Measurements from ENCODE around the gene ESRP2. TPM values are rescaled to one million over a fixed set of nuclear protein-coding genes. Genes with fewer than 3 reads are reported as not detected.

The ESRP2 gene
- total RNA-seq, 1 donor from 2014 or later = 26.9 TPM

DNA sequence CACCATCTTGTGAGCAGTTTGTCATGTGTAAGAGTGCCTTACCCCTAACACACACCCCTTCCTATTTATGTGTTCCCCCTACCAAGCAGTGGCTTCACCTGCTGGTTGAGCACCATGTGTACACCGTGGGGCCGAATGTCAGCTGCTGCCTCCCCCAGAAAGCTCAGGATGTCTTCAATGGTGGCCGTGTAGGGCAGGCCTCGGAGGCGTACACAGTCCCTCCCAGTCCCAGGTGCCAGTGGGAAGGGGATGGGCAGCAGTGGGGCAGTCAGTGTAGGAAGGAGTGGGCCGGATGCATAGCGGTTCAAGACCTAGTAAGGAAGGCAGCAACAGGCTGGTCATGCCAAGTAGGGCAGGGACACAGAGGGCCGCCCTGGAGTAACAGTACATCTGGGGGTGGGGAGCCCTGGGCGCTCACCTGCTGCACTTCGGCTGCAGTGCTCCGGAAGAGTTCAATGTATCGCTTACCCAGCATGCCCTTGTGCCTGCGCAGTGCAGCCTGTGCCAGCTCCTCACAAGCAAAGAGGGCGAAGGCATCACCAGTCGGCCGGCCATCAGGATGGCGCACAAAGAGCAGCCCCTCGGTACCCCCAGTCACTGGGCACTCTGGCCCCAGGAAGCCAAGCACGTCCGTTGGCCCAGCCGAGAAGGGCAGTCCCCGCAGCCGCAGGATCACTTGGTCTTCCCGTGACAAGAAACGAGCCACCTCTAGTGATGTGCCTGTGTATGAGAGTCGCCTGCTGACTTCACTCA is 4.4 kb downstream of the ESRP2 start:
- no peak for DNase-seq (ENCODE audit: low read depth)
- TF ChIP-seq, protein P1, sequence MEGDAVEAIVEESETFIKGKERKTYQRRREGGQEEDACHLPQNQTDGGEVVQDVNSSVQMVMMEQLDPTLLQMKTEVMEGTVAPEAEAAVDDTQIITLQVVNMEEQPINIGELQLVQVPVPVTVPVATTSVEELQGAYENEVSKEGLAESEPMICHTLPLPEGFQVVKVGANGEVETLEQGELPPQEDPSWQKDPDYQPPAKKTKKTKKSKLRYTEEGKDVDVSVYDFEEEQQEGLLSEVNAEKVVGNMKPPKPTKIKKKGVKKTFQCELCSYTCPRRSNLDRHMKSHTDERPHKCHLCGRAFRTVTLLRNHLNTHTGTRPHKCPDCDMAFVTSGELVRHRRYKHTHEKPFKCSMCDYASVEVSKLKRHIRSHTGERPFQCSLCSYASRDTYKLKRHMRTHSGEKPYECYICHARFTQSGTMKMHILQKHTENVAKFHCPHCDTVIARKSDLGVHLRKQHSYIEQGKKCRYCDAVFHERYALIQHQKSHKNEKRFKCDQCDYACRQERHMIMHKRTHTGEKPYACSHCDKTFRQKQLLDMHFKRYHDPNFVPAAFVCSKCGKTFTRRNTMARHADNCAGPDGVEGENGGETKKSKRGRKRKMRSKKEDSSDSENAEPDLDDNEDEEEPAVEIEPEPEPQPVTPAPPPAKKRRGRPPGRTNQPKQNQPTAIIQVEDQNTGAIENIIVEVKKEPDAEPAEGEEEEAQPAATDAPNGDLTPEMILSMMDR (IDR thresholded peaks at IDR 0.05; ENCODE audit: insufficient read depth, low read length, poor library complexity, severe bottlenecking) = no peak
- no peak overlapping the region for H3K4me3 ChIP-seq (ENCODE audit: low read depth, low read length)
- no peaks in the 10 kb centered on the region for H3K27me3 ChIP-seq (ENCODE audit: control insufficient read depth, insufficient read depth, low read length)
- H3K36me3 ChIP-seq (ENCODE audit: control insufficient read depth, insufficient read depth, low read length) = peaks cover 4% of the 10 kb centered on the region

DNA sequence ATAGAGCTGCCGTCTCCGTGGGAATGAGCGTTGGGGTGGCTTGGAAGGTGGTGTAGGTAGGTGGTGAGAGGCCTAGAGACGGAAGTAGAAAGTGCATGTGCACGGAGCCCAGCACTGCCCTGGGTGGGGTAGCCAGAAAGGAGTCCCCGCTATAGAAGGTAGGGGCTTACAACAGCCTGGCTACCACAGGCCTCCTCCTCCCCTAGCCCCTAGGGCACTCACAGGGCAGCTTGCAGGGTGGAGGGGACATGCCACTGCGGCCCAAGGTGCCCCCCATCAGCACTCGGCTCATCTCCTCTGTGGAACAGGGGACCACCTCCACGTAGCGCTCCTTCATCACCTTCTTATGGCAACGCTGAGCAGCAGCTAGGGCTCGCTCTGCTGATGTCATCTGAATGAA is 5.0 kb downstream of the ESRP2 start:
- DNase-seq (ENCODE audit: low read depth) = no peak
- Histone ChIP-seq H3K4me3 (ENCODE audit: low read depth, low read length) (no peak overlapping the region), H3K36me3 (ENCODE audit: control insufficient read depth, insufficient read depth, low read length) (peaks cover 4% of the 10 kb centered on the region)

DNA sequence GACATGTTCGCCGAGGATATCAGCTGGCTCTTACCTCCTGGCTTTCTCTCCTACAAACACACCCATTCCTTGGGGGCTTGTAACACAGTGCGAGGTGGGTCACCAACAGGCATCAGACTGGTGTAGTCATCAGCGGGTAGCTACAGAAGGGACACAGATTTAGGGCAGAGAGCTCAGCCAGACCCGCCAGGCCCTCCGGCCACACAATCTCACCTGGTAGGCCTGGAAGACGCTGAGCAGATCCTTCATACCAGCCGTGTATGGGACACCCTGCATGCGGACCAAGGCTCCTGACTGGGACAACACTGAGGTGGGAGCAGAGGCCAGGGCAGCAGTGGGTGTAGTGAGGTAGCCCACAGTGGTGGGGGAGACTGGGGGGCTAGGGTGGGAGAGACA is 5.8 kb downstream of the ESRP2 start:
- Histone ChIP-seq H3K27me3 (ENCODE audit: control insufficient read depth, insufficient read depth, low read length) (no peaks in the 10 kb centered on the region), H3K36me3 (ENCODE audit: control insufficient read depth, insufficient read depth, low read length) (peaks cover 4% of the 10 kb centered on the region), H3K4me3 (ENCODE audit: low read depth, low read length) (no peak overlapping the region)
- DNase-seq (ENCODE audit: low read depth) = no peak
- TF ChIP-seq, protein P1 (IDR thresholded peaks at IDR 0.05; ENCODE audit: insufficient read depth, low read length, poor library complexity, severe bottlenecking) = no peak

More for the DNA sequence above, 5.0 kb downstream of the ESRP2 start:
- TF ChIP-seq, protein P1 (IDR thresholded peaks at IDR 0.05; ENCODE audit: insufficient read depth, low read length, poor library complexity, severe bottlenecking) = no peak
- H3K27me3 ChIP-seq (ENCODE audit: control insufficient read depth, insufficient read depth, low read length) = no peaks in the 10 kb centered on the region

DNA sequence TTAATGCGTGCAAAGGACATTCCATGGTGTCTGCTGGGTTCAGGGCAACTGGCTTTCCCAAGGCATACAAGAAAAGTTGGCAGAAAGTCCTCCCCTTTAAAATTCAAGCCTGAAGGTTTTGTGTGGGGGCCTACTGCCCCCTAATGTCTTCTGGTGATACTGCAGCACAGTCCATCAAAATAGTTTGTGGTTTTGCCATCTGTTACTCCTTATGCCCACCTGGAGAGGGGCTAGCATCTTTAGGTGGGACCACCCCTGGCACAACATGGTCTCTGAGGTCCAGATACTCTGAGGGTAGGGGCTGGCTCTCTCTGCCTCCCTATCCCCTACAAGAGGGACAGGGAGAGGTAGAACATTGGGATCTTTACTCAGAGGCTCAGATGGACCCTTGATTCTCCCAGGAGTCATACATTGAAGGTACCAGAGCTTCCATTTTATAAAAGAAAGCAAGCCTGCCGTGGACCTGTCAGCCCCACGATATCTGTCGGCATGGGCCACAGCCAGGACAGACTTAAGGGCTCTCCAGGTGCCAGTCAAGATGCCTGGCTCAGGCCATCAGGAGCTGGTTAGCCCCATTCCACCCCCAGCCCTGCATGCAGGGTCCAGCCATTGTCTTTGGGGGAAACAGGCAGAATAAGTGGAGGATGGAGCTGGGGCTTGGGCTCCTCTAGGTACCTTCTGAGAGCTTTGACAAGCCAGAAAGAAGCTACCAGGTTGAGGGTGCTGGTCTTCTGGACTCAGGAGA is 6.3 kb downstream of the ESRP2 start:
- H3K36me3 ChIP-seq (ENCODE audit: control insufficient read depth, insufficient read depth, low read length) = peaks cover 4% of the 10 kb centered on the region

DNA sequence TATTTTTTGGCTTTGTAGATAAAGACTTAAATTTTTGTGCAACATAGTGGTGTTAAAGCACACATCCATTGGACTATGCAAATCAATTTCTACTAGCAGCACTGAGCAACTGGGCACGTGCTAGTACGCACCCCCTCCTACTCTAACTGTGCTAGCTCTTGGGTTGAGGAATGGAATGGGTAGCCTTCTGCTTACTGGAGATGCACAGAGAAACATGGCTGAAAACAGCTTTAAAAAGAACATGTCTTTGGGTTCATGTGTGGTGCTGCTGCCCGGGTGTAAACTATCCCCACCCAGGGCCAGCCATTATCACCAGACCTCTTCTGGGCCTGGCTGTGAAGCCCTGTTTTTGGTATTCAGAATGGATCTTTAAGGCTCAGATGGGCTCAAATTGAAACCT is 7.3 kb downstream of the ESRP2 start:
- TF ChIP-seq, protein P1 (IDR thresholded peaks at IDR 0.05; ENCODE audit: insufficient read depth, low read length, poor library complexity, severe bottlenecking) = no peak
- Histone ChIP-seq H3K27me3 (ENCODE audit: control insufficient read depth, insufficient read depth, low read length) (no peaks in the 10 kb centered on the region), H3K36me3 (ENCODE audit: control insufficient read depth, insufficient read depth, low read length) (peaks cover 4% of the 10 kb centered on the region), H3K4me3 (ENCODE audit: low read depth, low read length) (no peak overlapping the region)
- DNase-seq (ENCODE audit: low read depth) = no peak

More for the DNA sequence above, 6.3 kb downstream of the ESRP2 start:
- no peak for DNase-seq (ENCODE audit: low read depth)
- Histone ChIP-seq H3K27me3 (ENCODE audit: control insufficient read depth, insufficient read depth, low read length) (no peaks in the 10 kb centered on the region), H3K4me3 (ENCODE audit: low read depth, low read length) (no peak overlapping the region)
- TF ChIP-seq, protein P1 (IDR thresholded peaks at IDR 0.05; ENCODE audit: insufficient read depth, low read length, poor library complexity, severe bottlenecking) = peak; percentile 91
